ENCODE data around the gene PPP1R2C.

The PPP1R2C gene
- total RNA-seq: 0 reads per million in 17 experiments

DNA sequence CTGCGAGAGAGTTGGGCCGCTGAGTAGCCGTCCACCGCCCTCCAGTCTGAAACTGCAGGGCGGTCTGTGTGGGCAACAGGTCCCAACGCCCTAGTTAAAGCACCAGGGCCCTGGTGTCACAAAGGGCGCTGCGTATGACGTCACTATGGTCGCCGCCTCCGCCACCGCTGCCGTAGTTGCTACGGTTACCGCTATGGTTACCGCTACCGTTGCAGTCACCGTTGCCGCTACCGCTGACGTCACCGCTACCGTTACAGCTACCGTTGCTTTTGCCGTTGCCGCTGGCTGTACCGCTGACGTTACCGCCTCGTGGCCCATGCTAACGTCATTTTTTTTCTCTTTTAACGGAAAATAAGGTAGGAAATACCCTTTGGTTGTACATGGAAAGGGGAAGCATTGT lies at the start of gene PPP1R2C:
PPP1R2C (minus strand) TSS at position 68 of the 400 bp plus-strand sequence. CDS start 84 bp downstream, outside the sequence.
- no peak for DNase-seq

DNA sequence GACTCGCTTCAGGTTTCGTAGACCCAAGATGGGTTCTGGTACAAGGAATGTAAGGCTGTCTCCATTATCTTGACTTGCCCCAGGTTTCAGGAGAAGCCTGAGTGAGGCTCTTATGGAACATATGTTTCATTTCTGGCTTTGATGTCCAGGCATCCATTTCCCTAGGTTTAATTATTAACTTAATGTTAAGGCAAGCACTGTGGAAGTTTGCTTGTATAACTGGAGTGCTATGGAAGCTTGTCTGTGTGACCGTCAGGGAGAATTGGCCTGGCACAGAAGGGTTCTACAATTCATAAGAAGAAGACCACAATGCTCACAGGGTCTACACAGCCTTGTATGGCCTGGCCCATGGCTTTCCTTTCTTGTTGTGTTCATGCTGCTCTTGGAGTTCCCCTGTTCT lies 47.2 kb upstream of the PPP1R2C start:
- no peak for DNase-seq

DNA sequence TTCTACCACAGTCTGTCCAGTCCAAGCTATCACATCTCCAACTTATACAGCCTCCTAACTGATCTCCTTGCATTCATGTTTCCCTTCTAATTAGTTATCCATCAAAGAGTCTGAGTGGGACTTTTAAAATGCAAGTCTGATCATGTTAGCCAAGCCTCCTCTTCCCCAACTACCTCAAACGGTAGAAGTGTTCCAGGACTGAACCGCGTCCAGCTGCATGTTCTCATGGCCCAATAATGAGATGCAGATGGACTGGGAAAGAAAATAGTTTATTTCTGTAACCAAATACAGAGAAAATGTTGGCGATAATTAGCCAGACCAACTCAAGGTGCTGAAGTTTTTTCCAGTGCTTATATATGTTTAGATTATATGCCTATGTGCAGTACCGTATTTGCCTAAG lies 46.6 kb upstream of the PPP1R2C start:
- DNase-seq: no peak

DNA sequence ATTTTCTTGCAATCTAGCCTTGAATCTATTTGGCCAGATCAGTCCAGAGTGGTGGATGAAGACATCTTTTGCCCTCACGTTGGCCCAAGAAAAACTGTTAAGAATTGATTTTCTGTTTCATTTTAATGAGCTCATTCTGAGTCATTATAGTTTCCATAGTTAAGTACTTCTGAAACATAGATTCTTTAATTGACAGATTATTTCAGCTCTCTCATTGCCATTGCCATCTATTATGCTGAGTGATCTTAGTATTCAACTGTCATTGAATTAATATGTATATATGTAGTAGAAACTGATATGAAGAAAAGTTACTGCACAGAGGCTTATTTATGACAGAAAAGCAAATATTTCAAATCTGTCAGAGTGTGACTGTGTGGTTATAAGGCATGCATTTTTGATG lies 45.5 kb upstream of the PPP1R2C start:
- DNase-seq: no peak

DNA sequence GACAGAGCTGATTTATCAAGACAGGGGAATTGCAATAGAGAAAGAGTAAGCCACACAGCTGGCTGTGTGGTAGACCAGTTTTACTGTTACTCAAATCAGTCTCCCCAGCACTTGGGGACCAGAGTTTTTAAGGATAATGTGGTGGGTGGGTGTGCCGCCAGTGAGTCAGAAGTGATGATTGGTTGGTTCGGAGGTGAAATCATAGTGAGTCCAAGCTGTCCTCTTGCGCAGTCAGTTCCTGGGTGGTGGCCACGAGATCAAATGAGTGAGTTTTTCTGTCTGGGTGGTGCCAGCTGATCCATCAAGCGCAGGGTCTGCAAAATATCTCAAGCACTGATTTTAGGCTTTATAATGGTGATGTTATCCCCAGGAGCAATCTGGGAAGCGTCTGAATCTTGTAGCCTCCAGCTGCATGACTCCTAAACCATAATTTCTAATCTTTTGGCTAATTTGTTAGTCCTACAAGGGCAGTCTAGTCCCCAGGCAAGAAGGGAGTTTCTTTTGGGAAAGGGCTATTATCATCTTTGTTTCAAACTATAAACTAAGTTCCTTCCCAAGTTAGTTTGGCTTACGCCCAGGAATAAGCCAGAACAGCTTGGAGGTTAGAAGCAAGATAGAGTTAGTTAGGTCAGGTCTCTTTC lies 44.0 kb upstream of the PPP1R2C start:
- DNase-seq: no peak

DNA sequence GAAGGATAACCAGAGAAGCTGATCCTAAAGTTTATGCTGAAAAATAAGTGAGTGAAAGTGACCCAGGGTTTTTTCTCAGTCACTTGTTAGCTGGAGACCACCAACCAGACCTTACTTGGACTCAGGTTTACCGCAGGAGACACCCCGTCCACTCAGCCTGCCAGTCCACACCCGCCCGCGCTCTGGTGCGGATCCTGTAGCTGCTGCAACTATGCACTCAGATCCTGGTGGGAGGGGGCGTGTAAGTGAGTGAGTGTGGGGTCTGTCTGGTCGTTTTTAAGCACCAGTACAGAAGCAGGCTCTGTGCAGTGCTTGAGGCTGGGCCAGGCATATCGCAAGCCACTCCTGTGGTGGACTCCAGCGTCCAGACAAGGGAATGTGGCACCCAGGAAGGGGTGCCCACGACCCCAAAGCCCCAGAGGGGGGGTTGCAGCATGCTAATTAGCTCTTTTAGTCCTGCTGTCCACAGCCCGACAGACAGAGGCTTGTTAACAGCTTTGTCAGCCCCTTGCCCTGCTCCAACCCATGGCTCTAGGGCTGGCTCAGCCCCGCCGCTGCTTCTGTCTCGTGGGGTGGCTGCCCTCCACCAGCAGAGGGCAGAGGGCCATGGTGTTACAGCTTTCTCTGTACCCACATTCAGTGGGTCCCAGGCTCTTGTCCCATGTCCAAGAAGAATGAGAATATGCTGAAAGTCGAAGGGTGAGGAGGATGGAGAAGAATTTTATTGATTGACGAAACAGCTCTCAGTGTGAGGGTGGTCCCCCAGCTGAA lies 40.4 kb upstream of the PPP1R2C start:
- no peak for DNase-seq

DNA sequence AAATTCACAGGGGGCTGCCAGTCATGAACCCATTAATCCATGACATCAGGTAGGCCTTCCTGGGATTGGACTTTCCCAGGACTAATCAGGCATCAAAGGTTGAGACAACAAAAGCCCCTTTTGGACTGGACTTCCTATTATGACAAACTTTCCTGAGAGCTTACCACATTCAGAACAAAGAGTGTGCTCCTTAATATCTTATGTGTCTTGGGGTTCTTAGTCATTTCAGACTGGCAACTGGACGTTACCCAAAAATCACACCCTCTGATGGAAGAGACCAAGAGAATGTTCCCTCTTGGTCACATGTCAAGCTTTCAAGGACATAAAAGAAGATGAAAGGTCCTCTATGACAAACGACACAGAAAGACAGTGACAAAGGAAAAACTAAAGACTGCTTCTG lies 31.6 kb upstream of the PPP1R2C start:
- DNase-seq: no peak

DNA sequence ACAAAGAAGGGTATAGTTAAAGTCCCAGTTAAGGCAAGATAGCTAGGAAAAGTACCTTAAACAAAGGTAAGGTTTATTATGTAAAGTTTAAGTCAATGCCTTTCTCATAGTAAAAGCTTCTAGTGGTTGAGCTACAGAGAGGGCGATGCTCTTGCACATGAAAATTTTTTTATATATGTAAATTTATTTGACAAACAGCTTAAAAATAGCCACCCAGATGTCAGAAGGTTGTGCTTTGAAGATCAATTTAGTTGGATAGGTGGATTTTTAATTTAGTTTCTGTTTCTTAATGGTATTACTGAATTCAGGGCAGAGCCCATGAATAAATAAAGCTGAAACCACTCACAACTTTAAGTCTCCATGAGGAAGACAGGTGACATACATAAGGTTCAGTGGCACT lies 29.4 kb upstream of the PPP1R2C start:
- no peak for DNase-seq

DNA sequence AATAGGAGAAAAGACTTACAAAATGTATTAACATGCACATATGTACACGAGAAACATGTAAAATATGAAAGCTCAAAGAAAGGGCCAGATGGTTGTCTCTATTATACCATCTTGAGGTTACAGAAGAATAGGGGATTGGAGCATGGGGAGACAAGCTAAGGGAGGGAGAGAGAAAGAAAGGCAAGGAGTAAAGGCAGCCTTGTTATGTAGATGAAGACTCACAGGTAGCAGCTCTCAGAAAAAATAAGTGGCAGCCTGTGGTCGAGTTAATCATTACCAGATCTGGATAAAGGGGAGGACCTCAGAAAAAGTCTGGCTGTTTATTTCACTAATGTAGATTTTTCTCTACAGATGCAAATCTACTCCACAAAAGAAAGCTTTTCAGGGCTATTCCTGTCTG lies 26.6 kb upstream of the PPP1R2C start:
- no peak for DNase-seq

DNA sequence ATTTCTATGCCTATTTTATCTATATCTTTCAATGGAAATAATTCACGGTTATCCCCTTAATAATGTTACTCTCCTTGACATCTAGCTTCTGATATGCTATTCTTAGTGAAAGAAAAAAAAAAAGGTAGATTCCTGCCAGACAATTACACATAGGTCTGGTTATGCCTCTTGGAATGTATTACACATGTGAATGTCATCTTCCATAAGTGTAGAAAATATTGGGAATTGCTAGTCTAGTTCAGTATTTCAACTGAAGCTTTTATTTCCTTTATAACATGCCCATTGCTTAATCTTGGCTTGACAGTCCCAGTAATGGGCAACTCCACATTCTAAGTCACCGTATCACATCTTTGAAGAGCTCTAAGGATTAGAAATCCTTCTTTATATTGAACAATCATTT lies 25.4 kb upstream of the PPP1R2C start:
- DNase-seq: no peak

DNA sequence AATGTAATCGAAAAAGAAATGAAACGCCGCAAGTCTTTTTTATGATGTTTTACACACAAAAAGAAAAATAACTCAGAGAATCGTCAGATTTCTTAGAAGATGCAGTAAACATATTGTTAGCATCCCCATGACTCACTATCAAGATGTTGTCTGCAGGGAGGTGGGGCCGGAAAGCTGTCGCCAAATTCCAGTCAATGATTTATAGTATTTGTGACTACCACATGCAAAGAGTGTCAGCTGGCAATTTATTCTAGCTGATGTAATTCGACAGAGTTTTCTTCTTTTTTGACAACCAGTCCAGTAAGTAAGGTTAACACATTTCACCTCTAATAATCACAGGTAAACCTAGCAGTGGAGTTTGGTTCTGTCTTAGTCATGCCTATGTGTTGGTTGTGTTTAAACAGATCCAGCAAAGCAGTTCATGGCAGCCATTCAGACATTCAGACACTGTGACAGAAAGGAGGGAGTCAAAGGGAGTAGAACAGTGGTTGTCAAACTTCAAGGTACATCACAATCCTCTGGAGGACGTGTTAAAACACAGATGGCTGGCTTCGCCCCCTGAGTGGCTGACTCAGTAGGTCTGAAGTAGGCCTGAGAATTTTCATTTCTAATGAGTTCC lies 19.8 kb upstream of the PPP1R2C start:
- DNase-seq: no peak

DNA sequence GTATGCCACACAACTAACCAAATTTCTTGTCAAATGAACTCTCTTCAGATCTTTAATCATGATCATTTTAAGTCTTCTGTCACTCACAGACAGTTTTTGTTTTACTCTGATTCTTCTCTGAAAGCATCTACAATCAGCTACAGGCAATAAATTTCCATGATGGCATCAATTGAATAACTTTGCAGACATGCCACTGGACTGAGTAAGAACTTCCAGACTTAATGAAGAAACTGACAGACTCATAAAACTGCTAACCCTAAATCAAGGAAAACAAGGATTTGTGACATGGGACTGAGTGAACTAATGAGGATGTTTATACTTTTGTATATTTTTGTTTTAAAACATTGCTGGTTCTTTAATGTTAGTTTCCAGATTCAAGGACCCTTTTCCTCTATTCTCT lies 5.5 kb upstream of the PPP1R2C start:
- no peak for DNase-seq

DNA sequence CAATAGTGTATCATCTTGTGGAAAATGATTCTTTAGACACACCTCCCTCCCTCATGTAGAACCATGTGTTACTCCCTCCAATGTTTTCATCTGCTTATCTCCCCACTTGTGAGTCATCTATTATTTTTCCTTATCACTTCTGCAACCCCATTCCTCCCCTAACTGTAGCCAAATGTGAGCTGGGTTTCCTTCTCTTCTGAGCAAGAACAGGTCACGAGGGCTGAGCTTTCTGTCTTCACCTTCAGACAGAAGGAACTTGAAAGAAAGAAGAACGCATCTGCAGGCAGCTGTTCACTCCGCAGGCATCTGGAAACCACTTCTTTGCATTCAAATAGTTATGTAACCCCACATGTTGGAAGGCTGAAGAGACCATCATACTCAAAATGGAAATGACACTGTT lies 1.8 kb downstream of the PPP1R2C start:
- DNase-seq: no peak

DNA sequence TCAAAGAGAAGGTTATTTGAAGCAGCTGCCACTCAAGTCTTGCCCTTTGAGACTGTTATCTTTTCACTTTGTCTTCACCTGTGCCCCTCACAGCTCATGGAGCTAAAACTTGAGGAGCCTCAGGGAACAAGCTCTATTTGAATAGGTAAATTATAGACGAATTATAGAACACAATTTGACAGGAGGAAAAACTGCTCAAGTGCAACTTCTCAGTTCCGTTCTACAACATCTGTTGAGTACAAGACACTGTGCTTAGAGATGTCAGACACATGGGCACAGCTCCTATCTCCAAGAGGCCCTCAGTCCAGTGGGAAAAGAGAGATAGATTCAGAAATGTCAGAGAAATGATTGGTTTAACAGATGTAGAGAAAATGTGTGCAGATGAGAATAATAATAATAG lies 5.1 kb downstream of the PPP1R2C start:
- DNase-seq: no peak

DNA sequence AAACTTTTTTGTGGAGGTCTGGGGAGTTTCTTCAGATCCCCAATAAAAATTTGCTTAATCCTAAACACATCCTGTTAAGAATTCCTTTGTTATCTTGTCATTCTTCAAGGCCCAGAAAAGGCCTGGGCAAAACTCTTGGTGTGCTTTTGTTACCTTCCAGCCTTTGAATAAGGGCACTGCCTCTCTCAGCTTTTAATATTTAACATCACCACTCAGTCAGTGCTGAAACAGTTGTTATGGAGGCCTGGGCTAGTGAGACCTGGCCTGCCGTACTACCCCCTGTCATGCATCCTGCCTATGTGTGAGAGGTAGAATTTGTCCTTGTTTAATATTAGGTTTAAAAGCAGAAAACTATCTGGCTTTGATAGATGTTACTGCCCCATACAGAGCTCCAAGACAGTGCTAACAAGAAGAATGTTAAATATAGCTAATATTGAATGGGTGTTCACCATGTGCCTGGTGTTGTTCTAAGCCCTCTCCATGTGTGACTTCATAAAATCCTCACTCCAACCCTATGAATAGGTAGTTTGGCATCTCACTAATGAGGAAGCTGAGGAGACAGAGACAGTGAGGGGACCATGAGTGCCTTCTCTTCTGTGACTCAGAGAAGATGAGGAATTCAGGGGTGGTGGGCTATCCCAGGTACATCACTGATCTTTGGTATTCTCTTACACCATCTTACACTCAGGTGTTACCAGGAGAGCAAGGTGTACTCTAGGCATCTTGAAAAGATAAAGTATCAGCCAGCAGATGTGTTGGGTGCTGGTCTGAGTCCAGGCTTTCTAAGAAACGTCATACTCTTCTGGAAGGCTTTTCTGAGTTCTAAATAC lies 6.2 kb downstream of the PPP1R2C start:
- no peak for DNase-seq

DNA sequence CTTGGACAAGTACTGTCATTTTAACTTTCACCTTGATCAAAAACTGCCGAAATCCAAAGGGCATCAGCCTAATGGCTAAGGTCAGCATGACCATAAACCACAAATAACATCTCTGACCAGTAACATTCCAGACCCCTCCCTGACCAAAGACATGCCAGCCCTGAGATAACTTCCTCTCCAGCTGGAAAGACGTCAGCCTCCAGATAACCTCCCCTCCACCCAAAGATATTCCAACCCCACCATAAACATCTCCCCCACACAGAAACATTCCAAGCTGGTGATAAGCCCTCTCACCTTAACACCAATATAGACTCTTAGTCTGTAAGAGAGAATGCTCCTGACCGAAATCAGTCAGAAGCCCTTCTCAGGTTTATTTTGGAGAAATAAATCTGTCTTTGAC lies 7.4 kb downstream of the PPP1R2C start:
- DNase-seq: no peak

DNA sequence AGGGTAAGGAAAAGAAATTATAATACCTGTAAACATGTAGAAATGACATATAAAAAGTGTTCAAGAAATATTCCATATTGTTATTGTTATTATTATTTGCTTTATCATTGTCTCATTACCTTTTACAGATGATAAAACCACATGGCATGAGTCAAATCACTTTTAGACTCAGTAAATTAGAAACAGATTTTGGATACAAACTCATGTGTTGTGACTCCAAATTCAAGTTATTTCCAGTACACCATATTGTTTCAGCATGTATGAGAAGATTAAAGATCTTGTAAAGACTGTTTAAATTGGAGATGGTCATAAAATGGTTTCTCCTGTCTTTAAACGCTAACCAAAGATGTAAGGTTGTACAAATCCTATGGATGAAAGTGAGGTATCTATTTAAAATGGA lies 18.1 kb downstream of the PPP1R2C start:
- DNase-seq: no peak

DNA sequence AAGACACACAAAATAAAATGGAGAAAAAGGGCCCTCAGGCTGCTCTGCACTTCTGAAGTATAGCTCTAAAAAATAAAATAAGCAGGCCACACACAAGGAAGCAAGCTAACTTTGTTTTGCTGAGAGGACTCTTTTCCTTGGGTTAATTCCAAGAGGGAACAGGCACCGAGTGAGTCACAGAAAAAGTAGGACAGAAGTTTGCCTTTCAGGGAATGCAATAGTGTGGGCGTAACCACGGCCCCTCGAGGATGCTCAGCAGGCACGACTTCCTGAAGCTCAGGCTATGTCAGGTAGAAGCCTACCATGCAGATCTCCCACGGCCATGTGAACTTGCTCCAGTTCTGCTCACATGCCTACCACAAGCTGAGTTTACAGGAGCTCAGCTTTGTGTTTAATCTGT lies 22.1 kb downstream of the PPP1R2C start:
- no peak for DNase-seq

DNA sequence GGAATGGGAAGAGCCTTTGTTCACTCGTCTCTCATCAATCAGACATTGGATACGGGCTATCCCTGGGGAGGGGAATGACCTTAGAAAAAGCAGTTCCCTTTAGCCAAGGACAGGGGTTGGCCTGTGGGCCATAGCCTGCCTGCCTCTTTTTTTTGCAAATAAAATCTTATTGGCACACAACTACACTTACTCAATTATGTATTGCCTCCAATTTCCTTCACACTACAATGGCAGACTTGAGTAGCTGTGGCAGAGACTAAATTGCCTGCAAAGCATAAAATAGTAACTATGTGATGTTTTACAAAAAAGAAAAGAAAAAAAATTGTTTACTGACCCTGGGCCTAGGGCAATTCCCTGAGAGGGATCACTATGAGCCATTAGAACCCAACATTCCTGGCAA lies 23.4 kb downstream of the PPP1R2C start:
- DNase-seq: no peak

DNA sequence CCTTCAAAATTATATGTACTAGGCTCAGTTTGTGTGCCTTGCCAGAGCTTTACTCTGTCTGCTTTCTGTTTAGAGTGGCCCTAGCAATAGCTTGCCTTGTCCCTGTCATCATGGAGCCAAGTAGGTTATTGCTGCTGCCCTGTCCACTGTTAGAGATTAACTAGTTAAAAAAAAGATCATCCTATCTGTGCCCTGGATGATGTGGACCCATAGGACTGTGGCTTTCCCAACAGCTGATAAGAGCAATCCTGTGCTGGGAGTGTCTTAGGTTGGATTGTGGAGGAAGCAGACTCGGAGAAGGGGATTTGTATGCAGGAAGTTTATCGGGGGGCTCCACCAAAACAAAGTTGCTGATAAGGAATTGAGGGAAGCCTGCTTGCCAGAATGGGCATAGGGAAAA lies 23.8 kb downstream of the PPP1R2C start:
- DNase-seq: no peak

DNA sequence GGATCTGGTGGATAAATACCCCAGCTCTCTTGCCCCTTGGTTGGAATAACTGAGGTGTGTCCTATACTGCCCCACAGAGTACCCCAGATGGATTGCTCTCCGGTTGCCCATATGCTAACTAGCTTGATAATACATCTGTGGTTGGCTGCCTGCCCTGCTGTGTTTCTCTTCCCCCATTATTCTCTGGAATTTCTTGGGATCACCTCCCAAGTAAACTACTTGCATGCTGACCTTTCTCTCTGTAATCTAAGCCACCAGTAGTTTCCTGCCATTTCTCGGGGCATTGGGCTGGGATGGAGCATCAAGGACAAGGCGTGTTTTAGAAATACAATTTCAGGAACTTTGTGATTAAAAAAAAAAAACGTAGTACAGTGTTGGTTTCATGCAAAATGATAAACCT lies 25.2 kb downstream of the PPP1R2C start:
- no peak for DNase-seq

DNA sequence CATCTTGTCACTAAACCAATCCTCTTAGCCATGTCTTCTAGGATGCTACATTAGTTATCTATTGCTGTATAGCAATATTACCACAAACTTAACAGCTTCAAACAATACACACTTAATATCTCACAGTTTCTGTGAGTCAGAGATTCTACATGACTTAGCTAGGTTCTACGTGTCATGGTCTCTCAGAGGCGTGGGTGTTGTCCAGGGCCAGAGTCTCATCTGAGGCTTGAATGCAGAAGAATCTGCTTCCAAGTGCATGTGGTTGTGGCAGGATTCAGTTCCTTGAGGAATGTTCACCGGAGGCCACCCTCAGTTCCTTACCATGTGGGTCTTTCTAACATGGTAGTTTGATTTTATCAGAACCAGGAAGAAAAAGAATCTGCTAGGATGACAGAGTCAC lies 26.4 kb downstream of the PPP1R2C start:
- no peak for DNase-seq

Measured in suppressor macrophage (primary cell).